Breast epithelium (tissue), 4 donors: ENCODE results near the gene CPLANE1. TPM values are rescaled to one million over a fixed set of nuclear protein-coding genes. Genes with fewer than 3 reads are reported as not detected.
"Not testable (repeated sequence)": the region's sequence is repeated elsewhere in the genome, so short reads cannot be mapped to it uniquely, and the experiment has no call there.

ENCODE experiments used
- DNase-seq, 2 donors: peaks; one replicate each; pipeline ENCODE4 v3.0.0-alpha.2; 2019; ENCODE audit warnings: low spot score in 2 of 2
- H3K27ac ChIP-seq, 2 donors: fragments of 200-600 bp; sonication (generic) in 1 of 2; one replicate each; pipeline ENCODE4 v1.5.1; 2016 to 2019; ENCODE audit warnings: mild to moderate bottlenecking in 1 of 2
- H3K27me3 ChIP-seq, 2 donors: fragments of 200-600 bp; sonication (generic) in 1 of 2; one replicate each; pipeline versions ENCODE4 v1.5.1 to v1.6.0; 2017 to 2019; ENCODE audit warnings: control low read depth in 1 of 2, mild to moderate bottlenecking in 1 of 2
- H3K36me3 ChIP-seq: fragments of 200-600 bp; one replicate; pipeline ENCODE4 v1.5.1; 2019
- H3K4me1 ChIP-seq, 2 donors: fragments of 200-600 bp; sonication (generic); one replicate each; pipeline ENCODE4 v1.5.1; 2016 to 2019; ENCODE audit warnings: control low read depth in 1 of 2
- H3K4me3 ChIP-seq, 3 donors: fragments of 200-600 bp; sonication (generic); 1 replicate in 2 of 3; 2 replicates in 1 of 3; pipeline ENCODE4 v1.5.1; 2016 to 2019; ENCODE audit warnings: mild to moderate bottlenecking in 3 of 3, moderate library complexity in 2 of 3
- H3K9me3 ChIP-seq, 2 donors: fragments of 200-600 bp; sonication (generic) in 1 of 2; one replicate each; pipeline ENCODE4 v1.5.1; 2016 to 2019; ENCODE audit warnings: control low read depth in 1 of 2
- CTCF ChIP-seq, 3 donors: fragments of 450-650 bp; IDR thresholded peaks; one replicate each; pipeline ENCODE4 v1.5.1; 2016 to 2017; ENCODE audit warnings: antibody characterized with exemption in 3 of 3, mild to moderate bottlenecking in 3 of 3, moderate library complexity in 3 of 3
- POLR2A ChIP-seq: fragments of 450-650 bp; IDR thresholded peaks from one replicate; pipeline ENCODE4 v1.6.1; 2016; ENCODE audit warnings: antibody characterized with exemption, mild to moderate bottlenecking, moderate library complexity
- POLR2AphosphoS5 ChIP-seq, 3 donors: sonication (generic); formaldehyde crosslinking; IDR thresholded peaks; one replicate each; pipeline ENCODE4 v1.6.1; 2017; ENCODE audit warnings: antibody characterized with exemption in 3 of 3
- intact Hi-C: fragments of 100-400 bp; cut with DNase I; formaldehyde crosslinking; loops from one replicate; pipeline ENCODE4 v1.15.1; 2023; ENCODE audit warnings: low total_unique reads
- total RNA-seq, 3 donors: library from RNA; depleted of rRNA; stranded (reverse); fragments of >200 nt; gene quantifications; one replicate each; pipeline ENCODE4 v1.1.0, GENCODE V29; 2016

The CPLANE1 gene
- total RNA-seq, 3 donors from 2014 or later: 31.0 to 55.5 (median 31.5) TPM

DNA sequence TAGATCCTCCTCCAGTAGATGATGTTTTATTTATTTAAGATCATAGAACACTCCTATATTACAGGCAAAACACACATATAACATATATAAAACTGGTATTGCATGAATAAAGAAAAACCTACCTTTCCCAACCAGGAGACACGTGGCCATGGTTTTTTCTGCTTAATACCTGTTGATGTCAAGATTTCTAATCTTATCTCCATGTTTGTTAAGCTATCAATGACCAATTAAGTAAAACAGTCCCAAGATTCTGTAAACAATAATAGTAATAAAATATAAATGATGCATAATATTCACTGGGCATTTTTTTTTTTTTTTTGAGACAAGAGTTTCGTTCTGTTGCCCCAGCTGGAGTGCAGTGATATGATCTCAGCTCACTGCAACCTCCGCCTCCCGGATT lies 1.7 kb downstream of the CPLANE1 start:
- intact Hi-C loops: loop anchor here (5.0 kb wide), 1 partner anchor 950 kb away; no protein-coding TSS in a partner anchor

GRCh38 chr5:37247036-37247435 lies 2.1 kb downstream of the CPLANE1 start:
- H3K36me3 ChIP-seq: no peaks in the 10 kb centered on the region
- H3K9me3 ChIP-seq: no peaks in the 10 kb centered on the region
- no peak overlapping the region for H3K27ac ChIP-seq
- DNase-seq: no peak
- no peak overlapping the region for H3K4me3 ChIP-seq
- peaks cover 0 to 13% of the 10 kb centered on the region in 2 donors for H3K4me1 ChIP-seq
- intact Hi-C loops: loop anchor here (5.0 kb wide), 1 partner anchor 950 kb away; no protein-coding TSS in a partner anchor
- no peak for TF ChIP-seq CTCF (IDR thresholded peaks at IDR 0.05)
- no peak for TF ChIP-seq POLR2A
- no peaks in the 10 kb centered on the region for H3K27me3 ChIP-seq

More for the DNA sequence above, 1.7 kb downstream of the CPLANE1 start:
- H3K4me3 ChIP-seq: peak overlapping the region in 1 of 3 donors; percentile 65
- DNase-seq: no peak
- no peak for TF ChIP-seq POLR2A
- no peak for TF ChIP-seq POLR2AphosphoS5 (IDR thresholded peaks at IDR 0.05)
- no peak for TF ChIP-seq CTCF (IDR thresholded peaks at IDR 0.05)
- no peaks in the 10 kb centered on the region for H3K9me3 ChIP-seq
- no peaks in the 10 kb centered on the region for H3K27me3 ChIP-seq
- no peaks in the 10 kb centered on the region for H3K36me3 ChIP-seq
- H3K4me1 ChIP-seq: peaks cover 0 to 13% of the 10 kb centered on the region in 2 donors
- no peak overlapping the region for H3K27ac ChIP-seq

DNA sequence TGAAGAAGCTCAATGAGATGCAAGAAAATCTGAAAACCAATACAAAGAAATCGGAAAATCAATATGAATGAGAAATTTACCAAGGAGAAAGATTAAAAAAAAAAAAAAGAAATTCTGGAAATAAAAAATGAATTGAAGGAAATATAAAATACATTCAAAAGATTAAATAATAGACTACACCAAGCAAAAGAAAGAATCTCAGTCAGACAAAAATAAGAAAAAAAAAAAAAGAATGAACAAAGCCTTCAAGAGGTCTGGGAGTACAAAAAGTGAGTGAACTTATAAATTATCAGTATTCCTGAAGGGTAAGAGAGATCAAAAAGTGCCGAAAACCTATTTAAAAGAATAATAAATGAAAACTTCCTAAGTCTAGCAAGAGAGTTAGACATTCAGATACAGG lies 14.9 kb downstream of the CPLANE1 start:
- Histone ChIP-seq H3K4me1 (no peaks in the 10 kb centered on the region), H3K36me3 (peaks cover 6% of the 10 kb centered on the region)
- intact Hi-C loops: no loop called here

DNA sequence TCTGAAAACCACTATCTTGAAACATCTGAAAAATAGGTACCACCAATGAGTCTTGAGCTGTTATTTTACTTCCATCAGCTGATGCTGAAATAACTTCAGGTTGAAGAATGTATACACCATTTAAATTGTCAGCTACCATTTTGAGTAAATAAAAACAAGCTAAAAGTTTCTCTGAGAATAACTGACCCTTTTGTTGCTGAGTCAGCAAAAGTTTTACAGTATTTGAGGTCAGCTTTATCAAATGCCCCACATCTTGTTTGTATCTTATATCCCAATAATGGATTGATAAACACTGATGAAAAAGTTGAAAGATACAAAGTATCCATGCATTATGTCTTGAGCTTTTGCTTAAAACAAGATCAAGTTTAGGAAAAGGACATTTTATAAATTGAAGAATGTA lies 22.8 kb downstream of the CPLANE1 start:
- DNase-seq: no peak
- Histone ChIP-seq H3K4me1 (no peaks in the 10 kb centered on the region), H3K27ac (no peak overlapping the region), H3K4me3 (no peak overlapping the region), H3K36me3 (peaks cover 6% of the 10 kb centered on the region), H3K27me3 (no peaks in the 10 kb centered on the region), H3K9me3 (no peaks in the 10 kb centered on the region)
- intact Hi-C loops: no loop called here
- TF ChIP-seq POLR2A (no peak), CTCF (IDR thresholded peaks at IDR 0.05) (no peak), POLR2AphosphoS5 (IDR thresholded peaks at IDR 0.05) (no peak)

More for the DNA sequence above, 14.9 kb downstream of the CPLANE1 start:
- H3K27me3 ChIP-seq: no peaks in the 10 kb centered on the region
- peaks cover 0 to 8% of the 10 kb centered on the region in 2 donors for H3K9me3 ChIP-seq
- TF ChIP-seq CTCF (IDR thresholded peaks at IDR 0.05): no peak
- TF ChIP-seq POLR2A: no peak
- TF ChIP-seq POLR2AphosphoS5 (IDR thresholded peaks at IDR 0.05): no peak
- no peak overlapping the region for H3K4me3 ChIP-seq
- no peak overlapping the region for H3K27ac ChIP-seq
- no peak for DNase-seq

DNA sequence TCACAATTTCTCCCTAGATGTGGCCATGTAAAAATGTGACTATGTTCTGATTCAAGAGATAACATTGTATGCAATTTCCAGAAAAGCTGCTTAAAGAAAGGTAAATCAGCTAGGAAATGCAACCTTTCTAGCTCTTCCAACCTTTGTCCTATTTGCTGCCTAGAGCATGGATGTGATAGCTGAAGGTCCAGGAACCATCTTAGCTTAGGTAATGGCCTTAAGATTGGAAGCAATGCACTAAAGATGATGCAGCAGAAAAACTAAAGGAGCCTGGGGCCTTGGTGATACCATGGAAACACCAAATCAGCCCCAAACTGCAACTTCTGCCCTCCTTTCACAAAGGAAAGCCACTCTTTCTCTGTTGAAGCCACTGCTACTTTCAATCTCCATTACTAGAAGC lies 27.0 kb downstream of the CPLANE1 start:
- DNase-seq: no peak
- Histone ChIP-seq H3K4me1 (no peaks in the 10 kb centered on the region), H3K36me3 (no peaks in the 10 kb centered on the region), H3K4me3 (no peak overlapping the region), H3K27me3 (no peaks in the 10 kb centered on the region), H3K27ac (no peak overlapping the region), H3K9me3 (no peaks in the 10 kb centered on the region)
- intact Hi-C loops: no loop called here
- TF ChIP-seq CTCF (IDR thresholded peaks at IDR 0.05) (no peak), POLR2AphosphoS5 (IDR thresholded peaks at IDR 0.05) (no peak), POLR2A (no peak)

DNA sequence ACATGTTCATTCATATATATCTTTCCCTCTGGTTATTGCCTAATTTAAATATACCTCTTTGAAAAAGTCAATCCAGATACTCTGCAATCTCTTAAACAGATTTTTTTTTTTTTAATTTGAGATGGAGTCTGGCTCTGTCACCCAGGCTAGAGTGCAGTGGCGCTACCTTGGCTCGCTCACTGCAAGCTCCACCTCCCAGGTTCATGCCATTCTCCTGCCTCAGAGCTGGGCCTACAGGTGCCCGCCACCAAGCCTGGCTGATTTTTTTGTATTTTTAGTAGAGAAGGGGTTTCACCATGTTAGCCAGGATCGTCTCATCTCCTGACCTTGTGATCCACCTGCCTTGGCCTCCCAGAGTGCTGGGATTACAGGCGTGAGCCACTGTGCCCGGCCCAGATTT lies 28.8 kb downstream of the CPLANE1 start:
- H3K36me3 ChIP-seq, H3K27me3 ChIP-seq, H3K27ac ChIP-seq, H3K4me3 ChIP-seq, DNase-seq, H3K4me1 ChIP-seq, H3K9me3 ChIP-seq, intact Hi-C loops: not testable (repeated sequence)

DNA sequence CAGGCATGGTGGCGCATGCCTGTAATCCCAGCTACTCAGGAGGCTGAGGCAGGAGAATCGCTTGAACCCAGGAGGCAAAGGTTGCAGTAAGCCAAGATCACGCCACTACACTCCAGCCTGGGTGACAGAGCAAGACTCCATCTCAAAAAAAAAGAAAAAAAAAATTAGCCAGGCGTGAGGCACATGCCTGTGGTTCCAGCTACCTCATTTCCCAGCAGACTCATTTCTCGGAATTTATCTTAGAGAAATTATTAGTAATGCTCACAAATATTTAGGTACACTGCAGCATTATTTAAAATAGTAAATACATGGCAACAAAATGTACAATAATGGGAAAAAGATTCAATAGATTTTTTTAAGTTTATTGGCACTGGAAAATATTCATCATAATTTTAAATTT lies 29.8 kb downstream of the CPLANE1 start:
- H3K36me3 ChIP-seq, H3K4me1 ChIP-seq, H3K27ac ChIP-seq, H3K27me3 ChIP-seq, intact Hi-C loops, DNase-seq, H3K9me3 ChIP-seq, H3K4me3 ChIP-seq: not testable (repeated sequence)
